ENCODE measurements around the gene CYP4F2.
"Not testable (repeated sequence)": the region's sequence is repeated elsewhere in the genome, so short reads cannot be mapped to it uniquely, and the experiment has no call there.

CYP4F2 gene

GRCh38 chr19:15838351-15838750, 59.5 kb downstream of the CYP4F2 start:
- no peak for DNase-seq (ENCODE audit: low read depth)
- H3K4me3 ChIP-seq (ENCODE audit: low read length) = no peak overlapping the region
- TF ChIP-seq CTCF (conservative IDR thresholded peaks at IDR 0.05; ENCODE audit: low read depth, low read length) = no peak

- no peak for DNase-seq (ENCODE audit: low read depth)
- no peak for TF ChIP-seq CTCF (conservative IDR thresholded peaks at IDR 0.05; ENCODE audit: low read depth, low read length)
- peak overlapping the region; percentile 63 for H3K4me3 ChIP-seq (ENCODE audit: low read length)
Measured at GRCh38 chr19:15837221-15837731, 60.6 kb downstream of the CYP4F2 start.

GRCh38 chr19:15836330-15837220, 61.3 kb downstream of the CYP4F2 start:
- TF ChIP-seq CTCF (conservative IDR thresholded peaks at IDR 0.05; ENCODE audit: low read depth, low read length) = no peak
- peak overlapping the region; percentile 63 for H3K4me3 ChIP-seq (ENCODE audit: low read length)
- DNase-seq (ENCODE audit: low read depth) = peak; percentile 51

GRCh38 chr19:15835565-15836329, 62.1 kb downstream of the CYP4F2 start:
- H3K4me3 ChIP-seq (ENCODE audit: low read length) = peak overlapping the region; percentile 63
- DNase-seq (ENCODE audit: low read depth) = not testable (repeated sequence)

- DNase-seq (ENCODE audit: low read depth); H3K4me3 ChIP-seq (ENCODE audit: low read length): not testable (repeated sequence)
Measured at GRCh38 chr19:15834232-15834631, 63.6 kb downstream of the CYP4F2 start.

- no peak overlapping the region for H3K4me3 ChIP-seq (ENCODE audit: low read length)
- DNase-seq (ENCODE audit: low read depth) = no peak
- no peak for TF ChIP-seq CTCF (conservative IDR thresholded peaks at IDR 0.05; ENCODE audit: low read depth, low read length)
Measured at GRCh38 chr19:15831626-15832025, 66.2 kb downstream of the CYP4F2 start.

GRCh38 chr19:15829786-15830185, 68.1 kb downstream of the CYP4F2 start:
- H3K4me3 ChIP-seq (ENCODE audit: low read length) = no peak overlapping the region
- no peak for TF ChIP-seq CTCF (conservative IDR thresholded peaks at IDR 0.05; ENCODE audit: low read depth, low read length)
- DNase-seq (ENCODE audit: low read depth) = no peak

GRCh38 chr19:15829306-15829698, 68.6 kb downstream of the CYP4F2 start:
- TF ChIP-seq CTCF (conservative IDR thresholded peaks at IDR 0.05; ENCODE audit: low read depth, low read length) = no peak
- H3K4me3 ChIP-seq (ENCODE audit: low read length) = no peak overlapping the region
- DNase-seq (ENCODE audit: low read depth) = no peak

GRCh38 chr19:15828611-15829305, 69.1 kb downstream of the CYP4F2 start:
- DNase-seq (ENCODE audit: low read depth); H3K4me3 ChIP-seq (ENCODE audit: low read length): not testable (repeated sequence)
